Measurements from ENCODE around the gene CPXM2. TPM values are rescaled to one million over a fixed set of nuclear protein-coding genes. Genes with fewer than 3 reads are reported as not detected.

Gene CPXM2
- total RNA-seq, 1 donor from 2014 or later = not detected

- DNase-seq (no peak), ATAC-seq (ENCODE audit: low read depth) (no peak)
- Mint-ChIP-seq H3K9me3 (no peaks in the 10 kb centered on the region), H3K4me3 (no peak overlapping the region), H3K27ac (no peak overlapping the region), H3K4me1 (no peaks in the 10 kb centered on the region), H3K36me3 (ENCODE audit: low read depth) (no peaks in the 10 kb centered on the region), H3K27me3 (peaks cover 9% of the 10 kb centered on the region)
- POLR2A ChIA-PET = no interaction called here
- no peak for TF ChIP-seq CTCF (IDR thresholded peaks at IDR 0.05)
- CTCF ChIA-PET = no interaction called here
- intact Hi-C loops (cut with micrococcal nuclease) = no loop called here
Observed at GRCh38 chr10:123800821-123801220, 90.8 kb downstream of the CPXM2 start.

GRCh38 chr10:123800289-123800688 lies 91.3 kb downstream of the CPXM2 start:
- no peak overlapping the region for H3K4me3 Mint-ChIP-seq
- ATAC-seq (ENCODE audit: low read depth) = no peak
- no peaks in the 10 kb centered on the region for H3K4me1 Mint-ChIP-seq
- H3K27ac Mint-ChIP-seq = no peak overlapping the region
- TF ChIP-seq CTCF (IDR thresholded peaks at IDR 0.05) = no peak
- CTCF ChIA-PET = no interaction called here
- DNase-seq = no peak
- H3K9me3 Mint-ChIP-seq = no peaks in the 10 kb centered on the region
- peaks cover 9% of the 10 kb centered on the region for H3K27me3 Mint-ChIP-seq
- intact Hi-C loops (cut with micrococcal nuclease) = no loop called here
- H3K36me3 Mint-ChIP-seq (ENCODE audit: low read depth) = no peaks in the 10 kb centered on the region
- POLR2A ChIA-PET = no interaction called here

GRCh38 chr10:123798856-123799255 lies 92.8 kb downstream of the CPXM2 start:
- POLR2A ChIA-PET = no interaction called here
- Mint-ChIP-seq H3K27ac (no peak overlapping the region), H3K36me3 (ENCODE audit: low read depth) (no peaks in the 10 kb centered on the region), H3K27me3 (peaks cover 2% of the 10 kb centered on the region), H3K4me1 (no peaks in the 10 kb centered on the region), H3K9me3 (no peaks in the 10 kb centered on the region), H3K4me3 (no peak overlapping the region)
- CTCF ChIA-PET = no interaction called here
- TF ChIP-seq CTCF (IDR thresholded peaks at IDR 0.05) = no peak
- intact Hi-C loops (cut with micrococcal nuclease) = no loop called here
- no peak for DNase-seq
- ATAC-seq (ENCODE audit: low read depth) = no peak

GRCh38 chr10:123797813-123798212 lies 93.8 kb downstream of the CPXM2 start:
- Mint-ChIP-seq H3K36me3 (ENCODE audit: low read depth) (no peaks in the 10 kb centered on the region), H3K4me1 (no peaks in the 10 kb centered on the region), H3K4me3 (no peak overlapping the region), H3K27me3 (peaks cover 4% of the 10 kb centered on the region), H3K9me3 (no peaks in the 10 kb centered on the region), H3K27ac (no peak overlapping the region)
- DNase-seq = no peak
- intact Hi-C loops (cut with micrococcal nuclease) = no loop called here
- CTCF ChIA-PET = no interaction called here
- no peak for ATAC-seq (ENCODE audit: low read depth)
- no peak for TF ChIP-seq CTCF (IDR thresholded peaks at IDR 0.05)
- POLR2A ChIA-PET = no interaction called here

- ChIA-PET CTCF (no interaction called here), POLR2A (no interaction called here)
- Mint-ChIP-seq H3K27ac (no peak overlapping the region), H3K4me3 (no peak overlapping the region), H3K9me3 (no peaks in the 10 kb centered on the region), H3K4me1 (no peaks in the 10 kb centered on the region), H3K36me3 (ENCODE audit: low read depth) (no peaks in the 10 kb centered on the region), H3K27me3 (peaks cover 4% of the 10 kb centered on the region)
- TF ChIP-seq CTCF (IDR thresholded peaks at IDR 0.05) = no peak
- ATAC-seq (ENCODE audit: low read depth) = no peak
- no peak for DNase-seq
- intact Hi-C loops (cut with micrococcal nuclease) = no loop called here
Observed at GRCh38 chr10:123796736-123797135, 94.9 kb downstream of the CPXM2 start.
